HG02981 (cell line): ENCODE results near the gene PRKD1.
"Not testable (repeated sequence)": the region's sequence is repeated elsewhere in the genome, so short reads cannot be mapped to it uniquely, and the experiment has no call there.

ENCODE experiments used
- ATAC-seq: cut with Tn5 transposase; IDR thresholded peaks from one replicate; pipeline ENCODE4 v1.9.1; 2021; ENCODE audit warnings: mild to moderate bottlenecking, moderate library complexity; ENCODE audit not compliant: unreplicated experiment

The PRKD1 gene

GRCh38 chr14:29839691-29840090 lies 88.0 kb downstream of the PRKD1 start:
- not testable (repeated sequence) for ATAC-seq

- ATAC-seq = no peak
Observed at GRCh38 chr14:29838752-29839151, 88.9 kb downstream of the PRKD1 start.

GRCh38 chr14:29836395-29836794 lies 91.3 kb downstream of the PRKD1 start:
- no peak for ATAC-seq

- no peak for ATAC-seq
Observed at GRCh38 chr14:29832042-29832441, 95.6 kb downstream of the PRKD1 start.

- ATAC-seq = no peak
Observed at GRCh38 chr14:29829851-29830250, 97.8 kb downstream of the PRKD1 start.

GRCh38 chr14:29823816-29824215 lies 103.8 kb downstream of the PRKD1 start:
- no peak for ATAC-seq

- ATAC-seq = no peak
Observed at GRCh38 chr14:29822430-29822709, 105.3 kb downstream of the PRKD1 start.

GRCh38 chr14:29821661-29822429 lies 105.8 kb downstream of the PRKD1 start:
- ATAC-seq = no peak

GRCh38 chr14:29821242-29821641 lies 106.4 kb downstream of the PRKD1 start:
- ATAC-seq = no peak

GRCh38 chr14:29820785-29821184 lies 106.9 kb downstream of the PRKD1 start:
- ATAC-seq = no peak

- ATAC-seq = no peak
Observed at GRCh38 chr14:29817767-29818405, 109.8 kb downstream of the PRKD1 start.

GRCh38 chr14:29815016-29815674 lies 112.5 kb downstream of the PRKD1 start:
- no peak for ATAC-seq

GRCh38 chr14:29814156-29815015 lies 113.3 kb downstream of the PRKD1 start:
- ATAC-seq = no peak

GRCh38 chr14:29810682-29811081 lies 117.0 kb downstream of the PRKD1 start:
- no peak for ATAC-seq

- ATAC-seq = no peak
Observed at GRCh38 chr14:29810064-29810463, 117.6 kb downstream of the PRKD1 start.

- ATAC-seq = no peak
Observed at GRCh38 chr14:29806124-29806517, 121.5 kb downstream of the PRKD1 start.

GRCh38 chr14:29805415-29806123 lies 122.1 kb downstream of the PRKD1 start:
- ATAC-seq = no peak

- ATAC-seq = no peak
Observed at GRCh38 chr14:29804481-29805266, 123.0 kb downstream of the PRKD1 start.

- no peak for ATAC-seq
Observed at GRCh38 chr14:29803045-29803444, 124.6 kb downstream of the PRKD1 start.

GRCh38 chr14:29802211-29802610 lies 125.4 kb downstream of the PRKD1 start:
- no peak for ATAC-seq
